Measurements from ENCODE around the gene MARK3.

MARK3 gene

GRCh38 chr14:103360548-103360947 is 24.7 kb upstream of the MARK3 start:
- H3K4ac ChIP-seq (ENCODE audit: low read depth, low read length), result no peak overlapping the region
- H2BK120ac ChIP-seq (ENCODE audit: insufficient read depth, low read length, poor library complexity), result no peak overlapping the region
- no peak overlapping the region for H4K12ac ChIP-seq (ENCODE audit: low read depth, low read length)
- peak in 1 of 2 donors; percentile 59 for DNase-seq
- H3K14ac ChIP-seq (ENCODE audit: low read length), result no peak overlapping the region
- H3K79me1 ChIP-seq (ENCODE audit: low read length), result no peaks in the 10 kb centered on the region
- no peak overlapping the region for H3K23ac ChIP-seq (ENCODE audit: low read length)
- no peak overlapping the region for H3K4me3 ChIP-seq (ENCODE audit: low read depth, low read length)
- peaks cover 4% of the 10 kb centered on the region for H3K9me3 ChIP-seq (ENCODE audit: insufficient read depth, low read depth, low read length)
- H3K36me3 ChIP-seq (ENCODE audit: control insufficient read depth in 1 of 2, insufficient read depth in 2 of 2, low read length in 2 of 2), result no peaks in the 10 kb centered on the region
- no peaks in the 10 kb centered on the region for H3K4me1 ChIP-seq (ENCODE audit: control insufficient read depth in 1 of 2, insufficient read depth in 2 of 2, low read length in 2 of 2)
- no peak overlapping the region for H4K8ac ChIP-seq (ENCODE audit: low read depth, low read length)
- H2AFZ ChIP-seq (ENCODE audit: insufficient read depth, low read length, poor library complexity), result no peak overlapping the region
- no peaks in the 10 kb centered on the region for H3K79me2 ChIP-seq (ENCODE audit: control insufficient read depth, insufficient read depth, low read length, poor library complexity)
- no peak overlapping the region for H3K9ac ChIP-seq (ENCODE audit: low read length)
- H3K27me3 ChIP-seq (ENCODE audit: insufficient read depth, low read length), result no peaks in the 10 kb centered on the region
- H2BK12ac ChIP-seq (ENCODE audit: low read length), result no peak overlapping the region
- H3K4me2 ChIP-seq (ENCODE audit: low read length), result no peak overlapping the region
- no CpG with 5 or more reads among the region's 7 CpGs for WGBS (ENCODE audit: extremely low coverage, insufficient coverage, insufficient read length)
- no peak overlapping the region for H3K27ac ChIP-seq (ENCODE audit: low read depth, low read length)
- no peak overlapping the region for H3K18ac ChIP-seq (ENCODE audit: low read length)
- no peak overlapping the region for H2BK5ac ChIP-seq (ENCODE audit: low read depth, low read length, poor library complexity)
- no peak overlapping the region for H2AK5ac ChIP-seq (ENCODE audit: low read length)
- H4K91ac ChIP-seq (ENCODE audit: low read depth, low read length), result no peak overlapping the region

GRCh38 chr14:103361867-103362266 is 23.3 kb upstream of the MARK3 start:
- H3K27me3 ChIP-seq (ENCODE audit: insufficient read depth, low read length), result no peaks in the 10 kb centered on the region
- H4K8ac ChIP-seq (ENCODE audit: low read depth, low read length), result no peak overlapping the region
- no peak overlapping the region for H3K23ac ChIP-seq (ENCODE audit: low read length)
- H3K9me3 ChIP-seq (ENCODE audit: insufficient read depth, low read depth, low read length), result peaks cover 4% of the 10 kb centered on the region
- H3K4me3 ChIP-seq (ENCODE audit: low read depth, low read length), result no peak overlapping the region
- H3K36me3 ChIP-seq (ENCODE audit: control insufficient read depth in 1 of 2, insufficient read depth in 2 of 2, low read length in 2 of 2), result no peaks in the 10 kb centered on the region
- H3K27ac ChIP-seq (ENCODE audit: low read depth, low read length), result no peak overlapping the region
- H3K9ac ChIP-seq (ENCODE audit: low read length), result no peak overlapping the region
- no peak overlapping the region for H2AFZ ChIP-seq (ENCODE audit: insufficient read depth, low read length, poor library complexity)
- H3K18ac ChIP-seq (ENCODE audit: low read length), result no peak overlapping the region
- no peak overlapping the region for H3K14ac ChIP-seq (ENCODE audit: low read length)
- no peak overlapping the region for H2BK12ac ChIP-seq (ENCODE audit: low read length)
- peak overlapping the region; percentile 77 for H4K91ac ChIP-seq (ENCODE audit: low read depth, low read length)
- H3K4me2 ChIP-seq (ENCODE audit: low read length), result no peak overlapping the region
- H2BK120ac ChIP-seq (ENCODE audit: insufficient read depth, low read length, poor library complexity), result no peak overlapping the region
- no peak overlapping the region for H2AK5ac ChIP-seq (ENCODE audit: low read length)
- no peak overlapping the region for H3K4ac ChIP-seq (ENCODE audit: low read depth, low read length)
- H3K79me2 ChIP-seq (ENCODE audit: control insufficient read depth, insufficient read depth, low read length, poor library complexity), result no peaks in the 10 kb centered on the region
- H4K12ac ChIP-seq (ENCODE audit: low read depth, low read length), result no peak overlapping the region
- DNase-seq, result peak; percentile 84 to 96
- no peak overlapping the region for H2BK5ac ChIP-seq (ENCODE audit: low read depth, low read length, poor library complexity)
- no peaks in the 10 kb centered on the region for H3K79me1 ChIP-seq (ENCODE audit: low read length)
- WGBS (ENCODE audit: extremely low coverage, insufficient coverage, insufficient read length), result no CpG with 5 or more reads among the region's 5 CpGs
- H3K4me1 ChIP-seq (ENCODE audit: control insufficient read depth in 1 of 2, insufficient read depth in 2 of 2, low read length in 2 of 2), result no peaks in the 10 kb centered on the region

- WGBS (ENCODE audit: extremely low coverage, insufficient coverage, insufficient read length), result no CpG with 5 or more reads among the region's 1 CpG
- Histone ChIP-seq H3K14ac (ENCODE audit: low read length) (no peak overlapping the region), H3K4me3 (ENCODE audit: low read depth, low read length) (no peak overlapping the region)
Observed at GRCh38 chr14:103362780-103363179, 22.4 kb upstream of the MARK3 start.

GRCh38 chr14:103366741-103367140 is 18.5 kb upstream of the MARK3 start:
- H4K91ac ChIP-seq (ENCODE audit: low read depth, low read length), result no peak overlapping the region
- no peaks in the 10 kb centered on the region for H3K36me3 ChIP-seq (ENCODE audit: control insufficient read depth in 1 of 2, insufficient read depth in 2 of 2, low read length in 2 of 2)
- no peak overlapping the region for H4K8ac ChIP-seq (ENCODE audit: low read depth, low read length)
- no peak overlapping the region for H2BK5ac ChIP-seq (ENCODE audit: low read depth, low read length, poor library complexity)
- H3K79me2 ChIP-seq (ENCODE audit: control insufficient read depth, insufficient read depth, low read length, poor library complexity), result no peaks in the 10 kb centered on the region
- no peaks in the 10 kb centered on the region for H3K27me3 ChIP-seq (ENCODE audit: insufficient read depth, low read length)
- no peak overlapping the region for H3K14ac ChIP-seq (ENCODE audit: low read length)
- no peak overlapping the region for H2BK120ac ChIP-seq (ENCODE audit: insufficient read depth, low read length, poor library complexity)
- H2AFZ ChIP-seq (ENCODE audit: insufficient read depth, low read length, poor library complexity), result no peak overlapping the region
- no peak overlapping the region for H3K4ac ChIP-seq (ENCODE audit: low read depth, low read length)
- H3K9me3 ChIP-seq (ENCODE audit: insufficient read depth, low read depth, low read length), result peaks cover 4% of the 10 kb centered on the region
- no peak overlapping the region for H3K23ac ChIP-seq (ENCODE audit: low read length)
- H3K4me1 ChIP-seq (ENCODE audit: control insufficient read depth in 1 of 2, insufficient read depth in 2 of 2, low read length in 2 of 2), result no peaks in the 10 kb centered on the region
- no peak overlapping the region for H3K4me3 ChIP-seq (ENCODE audit: low read depth, low read length)
- no peak overlapping the region for H4K12ac ChIP-seq (ENCODE audit: low read depth, low read length)
- WGBS (ENCODE audit: extremely low coverage, insufficient coverage, insufficient read length), result no CpG with 5 or more reads among the region's 6 CpGs
- no peak overlapping the region for H3K27ac ChIP-seq (ENCODE audit: low read depth, low read length)
- no peaks in the 10 kb centered on the region for H3K79me1 ChIP-seq (ENCODE audit: low read length)
- no peak overlapping the region for H2AK5ac ChIP-seq (ENCODE audit: low read length)
- no peak overlapping the region for H3K9ac ChIP-seq (ENCODE audit: low read length)
- DNase-seq, result no peak
- no peak overlapping the region for H3K18ac ChIP-seq (ENCODE audit: low read length)
- H3K4me2 ChIP-seq (ENCODE audit: low read length), result no peak overlapping the region
- H2BK12ac ChIP-seq (ENCODE audit: low read length), result no peak overlapping the region

More at GRCh38 chr14:103362780-103363179, 22.4 kb upstream of the MARK3 start:
- Histone ChIP-seq H2BK120ac (ENCODE audit: insufficient read depth, low read length, poor library complexity) (no peak overlapping the region), H2BK12ac (ENCODE audit: low read length) (no peak overlapping the region), H4K12ac (ENCODE audit: low read depth, low read length) (no peak overlapping the region), H3K9me3 (ENCODE audit: insufficient read depth, low read depth, low read length) (peaks cover 4% of the 10 kb centered on the region), H3K79me1 (ENCODE audit: low read length) (no peaks in the 10 kb centered on the region), H4K91ac (ENCODE audit: low read depth, low read length) (no peak overlapping the region), H2BK5ac (ENCODE audit: low read depth, low read length, poor library complexity) (no peak overlapping the region), H3K4me2 (ENCODE audit: low read length) (no peak overlapping the region), H4K8ac (ENCODE audit: low read depth, low read length) (no peak overlapping the region), H2AFZ (ENCODE audit: insufficient read depth, low read length, poor library complexity) (no peak overlapping the region), H2AK5ac (ENCODE audit: low read length) (no peak overlapping the region), H3K4ac (ENCODE audit: low read depth, low read length) (no peak overlapping the region), H3K9ac (ENCODE audit: low read length) (no peak overlapping the region), H3K36me3 (ENCODE audit: control insufficient read depth in 1 of 2, insufficient read depth in 2 of 2, low read length in 2 of 2) (no peaks in the 10 kb centered on the region), H3K23ac (ENCODE audit: low read length) (no peak overlapping the region), H3K4me1 (ENCODE audit: control insufficient read depth in 1 of 2, insufficient read depth in 2 of 2, low read length in 2 of 2) (no peaks in the 10 kb centered on the region), H3K27ac (ENCODE audit: low read depth, low read length) (no peak overlapping the region), H3K79me2 (ENCODE audit: control insufficient read depth, insufficient read depth, low read length, poor library complexity) (no peaks in the 10 kb centered on the region), H3K27me3 (ENCODE audit: insufficient read depth, low read length) (no peaks in the 10 kb centered on the region), H3K18ac (ENCODE audit: low read length) (no peak overlapping the region)
- DNase-seq, result peak in 1 of 2 donors; percentile 40
